NCI-H774 (cell line): ENCODE data around the gene AIRE.

Experiments
- DNase-seq: peaks from one replicate; lab custom pipeline; 2025; lab: John Stamatoyannopoulos, UW

AIRE gene

GRCh38 chr21:44325386-44326271 lies 40.0 kb downstream of the AIRE start:
- no peak for DNase-seq

DNA sequence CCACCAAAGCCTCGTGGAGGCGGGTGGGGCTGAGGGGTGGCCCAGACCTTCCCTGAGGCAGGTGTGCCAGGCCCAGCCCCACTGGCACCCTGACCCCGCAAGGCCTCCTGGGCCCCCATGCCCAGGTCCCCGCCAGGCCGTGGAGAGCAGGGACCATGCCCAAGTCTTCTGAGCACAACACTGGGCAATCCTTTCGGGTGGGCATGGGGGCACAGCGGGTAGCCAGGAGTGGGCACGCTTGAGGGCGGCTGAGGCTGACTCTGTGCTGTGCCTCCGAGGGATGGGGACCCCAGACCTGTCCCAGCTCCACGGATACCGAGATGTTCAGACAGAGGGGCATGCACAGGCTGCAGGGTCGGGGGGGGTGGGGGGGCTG lies 40.6 kb downstream of the AIRE start:
- DNase-seq = no peak

GRCh38 chr21:44326716-44327602 lies 41.3 kb downstream of the AIRE start:
- DNase-seq = no peak

- DNase-seq = no peak
These were observed 41.9 kb downstream of the AIRE start for GRCh38 chr21:44327603-44327974.

- DNase-seq = no peak
These were observed 42.7 kb downstream of the AIRE start for GRCh38 chr21:44328242-44328895.

DNA sequence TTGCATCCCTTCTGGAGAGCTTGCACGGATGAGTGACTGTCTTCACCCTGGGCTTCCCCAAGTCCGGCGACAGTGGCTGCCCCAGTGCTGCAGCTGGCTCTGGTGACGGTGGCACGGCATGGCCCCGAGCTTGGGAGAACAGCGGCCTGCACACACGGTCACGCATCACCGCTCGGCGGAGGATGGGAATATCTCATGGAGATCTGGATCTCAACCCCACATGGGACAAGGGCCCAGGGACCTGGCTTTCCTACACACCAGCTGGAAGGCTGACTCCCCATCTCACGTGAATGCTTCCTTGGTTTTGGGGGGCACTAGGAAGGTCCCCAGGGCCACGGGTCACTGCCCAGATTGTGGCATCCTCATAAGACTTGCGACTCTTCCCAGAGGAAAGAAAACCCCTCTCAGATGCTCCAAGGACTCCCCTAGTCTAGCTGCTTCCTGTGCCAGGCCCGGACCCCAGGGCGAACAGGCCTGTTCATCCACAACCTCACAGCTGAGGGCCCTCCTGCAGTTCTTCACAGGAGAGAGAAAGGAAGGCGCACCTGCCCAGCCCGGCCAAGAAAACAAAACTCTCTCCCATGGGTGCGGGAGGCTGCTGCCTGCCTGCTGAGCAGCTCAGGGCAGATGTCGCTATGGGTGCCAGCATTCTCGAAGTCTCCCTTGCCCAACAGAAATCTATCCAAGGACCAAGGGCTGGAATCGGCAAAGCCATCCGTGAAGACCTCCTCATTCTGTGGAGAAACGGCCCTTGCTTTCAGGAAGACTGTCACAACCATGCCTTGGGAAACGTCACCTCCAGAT lies 43.6 kb downstream of the AIRE start:
- no peak for DNase-seq

GRCh38 chr21:44329971-44330681 lies 44.5 kb downstream of the AIRE start:
- no peak for DNase-seq

DNA sequence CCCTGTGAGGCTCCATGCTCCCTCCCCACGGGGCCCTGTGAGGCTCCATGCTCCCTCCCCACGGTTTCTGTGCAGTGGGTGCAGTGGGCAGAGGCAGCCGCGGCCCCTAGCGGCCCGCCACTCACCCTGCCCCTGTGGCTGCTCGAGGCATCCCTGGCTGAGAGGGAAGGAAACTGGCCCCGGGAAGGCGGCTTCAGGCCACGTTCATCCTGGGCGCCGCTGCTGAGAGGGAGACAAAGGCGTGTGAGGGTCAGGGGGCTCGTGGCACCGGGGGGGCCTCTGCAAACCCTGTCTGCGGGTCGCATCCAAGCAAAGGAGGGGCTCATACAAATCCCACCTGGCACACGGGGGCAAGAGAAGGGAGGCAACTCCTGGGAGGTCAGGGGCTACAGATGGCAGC lies 45.0 kb downstream of the AIRE start:
- DNase-seq = no peak

DNA sequence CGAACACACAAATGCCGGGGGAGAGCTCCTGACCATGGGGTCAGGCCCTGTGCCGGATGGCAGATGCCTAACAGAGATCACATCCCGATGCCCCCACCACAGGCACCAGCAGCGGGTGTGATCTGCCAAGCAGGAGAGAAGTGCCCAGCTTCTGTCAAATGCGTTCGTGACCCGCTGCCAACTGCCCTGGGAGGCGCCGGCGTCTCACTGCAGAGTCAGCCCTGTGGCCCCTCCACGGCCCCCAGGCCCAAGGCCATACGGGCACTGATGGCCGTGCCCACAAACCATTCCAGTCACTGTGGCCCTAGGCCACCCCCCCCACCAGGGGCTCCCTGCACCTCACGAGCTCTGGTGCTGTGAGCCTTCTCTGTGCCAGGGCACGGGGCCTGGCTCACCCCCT lies 45.5 kb downstream of the AIRE start:
- DNase-seq = no peak

GRCh38 chr21:44331650-44332307 lies 46.1 kb downstream of the AIRE start:
- no peak for DNase-seq

DNA sequence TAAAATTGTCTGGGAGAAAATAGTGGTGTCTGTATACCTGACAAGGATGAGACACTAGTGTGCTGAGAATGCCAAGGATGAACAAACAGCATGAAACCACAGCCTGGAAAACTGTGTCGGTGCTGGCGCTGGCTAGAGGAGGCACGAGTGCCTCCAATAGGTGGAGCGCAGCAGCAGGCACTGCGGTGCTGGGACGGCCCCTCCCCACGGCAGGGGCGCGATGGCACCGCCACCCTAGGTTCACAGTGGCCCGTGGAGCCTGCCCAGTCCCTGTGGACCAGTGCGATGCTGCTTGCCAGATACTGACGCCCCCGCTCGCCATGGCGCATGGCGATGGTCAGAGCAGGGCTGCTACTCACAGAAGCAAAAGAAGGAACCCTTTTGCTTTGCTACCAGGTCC lies 46.7 kb downstream of the AIRE start:
- no peak for DNase-seq

GRCh38 chr21:44332965-44333364 lies 47.3 kb downstream of the AIRE start:
- no peak for DNase-seq

GRCh38 chr21:44333509-44334328 lies 48.0 kb downstream of the AIRE start:
- DNase-seq = no peak

DNA sequence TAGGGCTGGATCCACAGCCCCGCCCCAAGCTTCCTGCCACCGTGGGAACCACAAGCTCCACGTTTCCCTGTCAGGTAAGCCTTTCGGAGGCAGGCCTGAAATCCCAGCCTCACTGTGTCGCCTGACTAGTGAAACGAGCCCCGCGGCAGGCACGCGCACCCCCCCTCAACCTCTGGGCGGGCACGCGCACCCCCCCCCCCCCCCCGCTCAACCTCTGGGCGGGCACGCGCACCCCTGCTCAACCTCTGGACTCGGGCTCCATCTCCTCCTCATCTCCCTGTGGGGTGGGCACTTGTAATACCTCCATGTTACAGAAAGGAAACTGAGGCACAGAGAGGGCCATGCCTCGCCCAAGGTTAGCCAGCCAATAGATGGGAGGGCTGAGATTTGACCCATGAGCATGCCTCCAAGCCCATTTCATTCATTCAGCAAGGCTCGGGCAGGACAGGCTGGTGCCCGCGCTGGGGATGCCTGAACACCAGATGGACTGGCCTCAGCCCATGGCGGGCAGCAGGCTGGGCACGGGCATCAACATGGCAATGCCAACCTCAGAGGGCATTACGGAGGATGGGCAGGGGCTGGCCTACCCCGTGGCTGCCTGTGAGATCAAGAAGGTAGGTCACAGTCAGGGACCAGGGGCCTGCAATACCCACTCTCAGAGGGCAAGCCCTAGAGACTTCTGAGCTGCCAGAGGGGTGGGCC lies 48.8 kb downstream of the AIRE start:
- DNase-seq = no peak

DNA sequence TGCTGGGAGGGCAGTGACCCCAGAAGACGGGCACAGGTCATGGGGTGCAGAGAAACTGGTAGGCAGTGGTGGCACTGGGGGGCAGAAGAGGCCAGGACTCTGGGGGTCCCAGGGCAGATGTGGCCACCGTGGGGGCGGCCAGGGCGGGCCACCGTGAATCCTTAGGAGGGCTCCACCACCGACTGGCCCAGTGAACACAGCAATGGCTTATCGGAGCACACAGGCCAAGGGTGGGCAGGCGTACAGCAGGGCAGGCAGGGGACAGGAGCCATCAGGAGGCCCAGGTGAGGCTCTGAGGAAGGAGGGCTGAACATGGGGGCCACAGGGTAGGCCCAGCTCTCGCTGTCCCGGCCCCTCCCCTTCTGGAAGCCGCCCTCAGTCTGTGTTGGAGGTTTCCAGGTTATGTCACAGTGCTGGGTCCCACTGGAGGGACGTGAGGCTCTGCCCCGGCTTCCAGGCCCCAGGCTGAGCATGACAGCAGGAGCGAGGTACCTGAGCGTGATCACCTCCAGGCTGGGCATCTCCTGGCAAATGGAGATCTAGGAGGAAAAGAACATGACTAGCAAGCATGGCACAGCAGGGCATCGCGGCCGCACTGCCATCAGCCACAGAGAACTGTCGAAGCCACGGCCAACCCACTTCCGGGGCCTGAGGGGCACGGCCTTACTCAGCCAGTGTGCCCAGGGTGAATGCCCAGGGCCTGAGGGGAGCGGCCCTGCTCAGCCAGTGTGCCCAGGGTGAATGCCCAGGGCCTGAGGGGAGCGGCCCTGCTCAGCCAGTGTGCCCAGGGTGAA lies 49.8 kb downstream of the AIRE start:
- no peak for DNase-seq

- no peak for DNase-seq
These were observed 51.8 kb downstream of the AIRE start for GRCh38 chr21:44337449-44337848.

DNA sequence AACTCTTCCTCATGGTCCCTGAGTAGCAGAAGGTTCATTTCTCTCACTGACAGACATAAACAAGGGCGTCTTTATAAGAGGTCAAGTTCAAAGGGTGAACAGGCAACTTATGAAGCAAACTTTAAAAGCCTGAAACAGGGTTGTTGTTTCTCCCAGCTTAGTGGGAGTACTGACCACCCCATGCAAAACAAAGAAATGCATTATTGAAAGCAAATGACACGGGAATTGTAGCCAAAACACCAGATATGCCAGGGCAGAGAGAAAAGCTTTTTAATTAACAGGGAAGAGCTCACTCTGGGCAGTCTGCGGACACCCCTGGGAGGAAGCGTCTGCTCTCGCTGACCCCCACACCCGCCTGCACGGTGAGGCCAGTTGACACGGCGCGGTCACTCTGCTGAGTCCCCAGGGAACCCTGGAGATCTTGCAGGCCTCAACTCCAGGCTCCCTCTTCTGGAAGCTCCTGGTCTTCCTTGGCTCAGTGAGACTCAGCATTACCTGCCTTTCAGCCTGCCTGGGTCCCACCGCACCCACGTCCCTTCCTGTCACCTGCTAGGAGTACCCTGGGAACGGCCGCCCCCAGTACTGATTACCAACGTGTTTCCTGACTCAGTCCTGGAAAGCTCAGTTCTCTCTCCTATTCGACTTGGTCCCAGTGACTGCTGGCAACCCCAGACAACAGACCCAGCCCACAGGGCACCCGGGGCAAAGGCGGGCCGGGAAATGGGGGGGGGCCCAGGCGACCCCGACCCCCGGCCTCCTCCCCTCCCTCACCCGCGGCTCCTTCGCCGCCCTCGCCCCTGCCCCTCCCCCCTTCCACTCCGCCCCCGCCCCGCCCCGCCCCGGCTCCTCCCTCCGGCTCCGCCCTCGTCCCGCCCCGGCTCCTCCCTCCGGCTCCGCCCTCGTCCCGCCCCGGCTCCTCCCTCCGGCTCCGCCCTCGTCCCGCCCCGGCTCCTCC lies 52.5 kb downstream of the AIRE start:
- no peak for DNase-seq
